ENCODE measurements around the gene PPP1R27.

PPP1R27 gene

DNA sequence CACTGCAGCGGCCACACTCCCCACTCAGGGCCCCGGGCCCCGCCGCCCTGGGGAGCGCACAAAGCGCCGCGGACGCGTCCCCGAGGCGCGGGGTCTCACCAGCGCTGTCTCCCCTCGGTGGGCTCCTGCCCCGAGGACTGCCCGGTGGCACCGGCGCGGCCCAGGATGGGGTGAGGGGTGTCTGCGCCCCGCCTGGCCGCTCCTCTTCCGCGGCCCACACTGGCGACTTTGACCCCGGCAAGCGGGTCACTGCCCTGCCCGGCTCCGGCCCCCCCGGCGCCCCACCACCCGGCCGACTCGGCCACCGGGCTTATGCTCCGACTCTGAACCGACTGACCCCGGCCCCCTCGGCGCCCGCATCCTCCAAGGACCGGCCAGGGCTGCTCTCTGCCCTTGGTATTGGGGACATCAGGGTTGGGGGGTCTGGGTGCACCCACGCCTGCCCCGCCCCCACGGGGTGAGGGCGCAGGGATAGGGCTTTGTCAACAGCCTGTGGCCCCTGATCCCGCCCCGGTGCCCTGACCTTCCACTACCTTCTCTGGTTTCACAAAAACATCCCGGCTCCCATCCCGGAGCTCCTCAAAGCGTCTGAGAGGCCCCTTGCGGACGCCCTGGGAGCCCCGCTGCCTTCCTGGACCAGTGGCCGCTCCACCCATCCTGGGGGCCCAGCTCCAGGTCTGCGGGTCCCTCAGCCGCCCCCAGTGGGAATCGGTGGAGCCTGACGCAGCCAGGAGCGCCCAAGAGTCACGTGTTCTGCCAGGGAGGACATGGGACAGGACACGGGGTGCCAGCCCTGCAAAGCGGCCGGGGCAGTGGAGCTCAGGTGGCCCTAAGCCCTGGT lies 30.1 kb downstream of the PPP1R27 start:
- no peak for DNase-seq (ENCODE audit: low read depth)

- no peak for DNase-seq (ENCODE audit: low read depth)
Measured at GRCh38 chr17:81803728-81804558, 30.9 kb downstream of the PPP1R27 start, which contains the start of gene GCGR. Gene GCGR, plus strand, starts transcription at chr17:81804150. Its CDS starts 4,869 bp downstream, at chr17:81809019.

DNA sequence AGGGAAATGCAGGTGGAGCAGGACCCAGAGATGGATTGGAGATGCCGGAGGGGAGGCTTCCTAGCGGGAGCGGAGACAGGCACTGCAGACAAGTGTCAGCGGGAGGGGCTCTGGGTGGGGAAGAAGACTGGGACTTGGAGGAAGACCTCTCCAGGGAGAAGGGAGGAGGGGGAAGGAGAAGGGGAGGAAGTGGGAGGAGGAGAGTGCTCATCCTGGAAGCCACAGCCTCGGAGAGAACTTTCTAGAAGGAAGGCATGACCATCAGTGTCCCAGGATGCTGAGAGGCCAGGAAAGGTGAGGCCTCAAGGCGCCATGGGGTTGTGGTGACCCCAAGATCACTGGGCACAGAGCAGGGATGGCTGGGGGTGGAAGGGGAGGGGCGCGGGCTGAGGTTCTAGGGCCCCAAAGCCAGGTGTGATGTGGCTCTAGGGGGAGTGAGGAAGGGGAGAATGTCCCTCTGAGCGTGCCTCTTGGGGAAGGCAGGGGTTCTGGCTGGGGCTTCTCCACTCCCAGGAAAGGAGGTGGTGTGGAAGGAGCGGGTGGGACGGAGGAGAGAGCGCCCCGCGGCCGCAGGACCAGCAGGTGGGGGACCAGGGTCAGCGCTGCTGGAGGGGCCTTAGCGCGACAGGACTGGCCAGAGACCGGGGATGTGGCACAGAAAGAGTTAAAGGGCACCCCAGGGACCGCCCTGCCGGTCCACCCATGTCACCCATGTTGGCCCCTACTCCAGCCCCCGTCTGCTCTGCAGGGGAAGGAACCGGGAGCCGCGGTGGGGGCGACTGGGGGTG lies 31.8 kb downstream of the PPP1R27 start:
- no peak for DNase-seq (ENCODE audit: low read depth)

DNA sequence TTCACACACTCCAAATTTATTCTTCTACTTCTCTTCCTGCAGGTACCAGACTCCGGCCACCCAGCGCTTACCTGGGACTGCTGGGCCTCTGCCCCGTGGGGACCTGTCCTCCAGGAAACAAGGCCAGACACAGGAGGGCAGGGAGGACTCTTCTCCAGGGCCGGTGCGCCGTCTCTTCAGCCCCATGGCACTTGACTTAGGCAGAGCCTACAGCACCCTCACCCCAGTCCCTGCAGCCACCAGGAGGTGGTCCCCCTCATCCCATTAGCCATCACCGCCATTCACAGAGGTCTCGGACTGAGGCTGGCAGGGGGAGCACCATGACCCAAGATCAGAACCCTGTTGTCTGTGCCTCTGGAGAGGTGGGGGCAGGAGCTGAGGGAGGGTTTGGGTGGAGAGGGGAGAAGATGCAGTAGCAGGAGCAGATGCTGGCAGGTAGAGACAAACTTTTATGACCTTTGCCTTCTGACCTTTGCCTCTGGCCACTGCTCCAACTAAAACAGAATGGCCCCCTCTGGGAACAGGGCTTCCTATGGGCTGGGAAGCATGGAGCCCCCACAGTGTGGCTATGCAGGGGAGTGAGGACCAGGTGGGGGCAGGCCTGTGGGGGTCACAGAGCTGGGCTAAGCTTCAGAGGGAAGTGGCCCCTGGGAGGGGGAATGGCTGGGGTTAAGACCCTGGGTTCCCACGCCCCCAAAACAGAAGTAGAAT lies 32.6 kb downstream of the PPP1R27 start:
- DNase-seq (ENCODE audit: low read depth), result no peak

- no peak for DNase-seq (ENCODE audit: low read depth)
Measured at GRCh38 chr17:81801327-81801726, 33.5 kb downstream of the PPP1R27 start.

- no peak for DNase-seq (ENCODE audit: low read depth)
Measured at GRCh38 chr17:81794509-81794908, 40.3 kb downstream of the PPP1R27 start.

- no peak for DNase-seq (ENCODE audit: low read depth)
Measured at GRCh38 chr17:81794074-81794476, 40.8 kb downstream of the PPP1R27 start.

- no peak for DNase-seq (ENCODE audit: low read depth)
Measured at GRCh38 chr17:81792675-81793615, 41.9 kb downstream of the PPP1R27 start.
